Caco-2 (cell line): Measurements from ENCODE around the gene SSBP2. TPM values are rescaled to one million over a fixed set of nuclear protein-coding genes. Genes with fewer than 3 reads are reported as not detected.
"Not testable (repeated sequence)": the region's sequence is repeated elsewhere in the genome, so short reads cannot be mapped to it uniquely, and the experiment has no call there.

Experiments used
- BruUV-seq: library from RNA; stranded (reverse); fragments of 400-500 nt; replicated peaks from 2 replicates; lab custom pipeline; 2021; lab: Mats Ljungman, UMichigan
- CTCF ChIA-PET: fragments of 300-600 bp; sonication (Branson Sonifier 250); formaldehyde crosslinking; loops from one replicate; lab custom pipeline; 2022; ENCODE audit warnings: antibody characterized with exemption; lab: Charles Lee
- POLR2A ChIA-PET: fragments of 300-600 bp; sonication (Branson Sonifier 250); formaldehyde crosslinking; loops from one replicate; lab custom pipeline; 2022; ENCODE audit warnings: antibody characterized with exemption; lab: Charles Lee
- DNase-seq, 2 experiments: peaks; one replicate each; pipeline versions ENCODE4 v3.0.0 to v3.0.0-alpha.2; 2020 to 2022
- H3K27me3 ChIP-seq: replicated peaks from 2 replicates; pipeline ENCODE4 v1.6.0; 2011; ENCODE audit warnings: low read length; ENCODE audit not compliant: control insufficient read depth, insufficient read depth
- H3K36me3 ChIP-seq: 2 replicates; pipeline ENCODE4 v1.5.1; 2011; ENCODE audit warnings: low read length; ENCODE audit not compliant: control insufficient read depth, insufficient read depth
- H3K4me1 ChIP-seq: fragments of 250-450 bp; sonication (Bioruptor Pico); 2 replicates; pipeline ENCODE4 v1.5.1; 2020; ENCODE audit warnings: mild to moderate bottlenecking
- H3K4me3 ChIP-seq: 2 replicates; pipeline ENCODE4 v1.5.1; 2011; ENCODE audit warnings: low read depth, mild to moderate bottlenecking, control low read depth, low read length
- H3K9me3 ChIP-seq: fragments of 250-450 bp; sonication (Bioruptor Pico); 2 replicates; pipeline ENCODE4 v1.5.1; 2020; ENCODE audit warnings: mild to moderate bottlenecking, moderate library complexity
- H3K27ac Mint-ChIP-seq: one replicate; pipeline ENCODE4 v1.8.0; 2022; ENCODE audit warnings: mixed read lengths; ENCODE audit not compliant: unreplicated experiment
- H3K27me3 Mint-ChIP-seq: one replicate; pipeline ENCODE4 v1.8.0; 2022; ENCODE audit warnings: mixed read lengths; ENCODE audit not compliant: insufficient read depth, unreplicated experiment
- H3K36me3 Mint-ChIP-seq: one replicate; pipeline ENCODE4 v1.8.0; 2022; ENCODE audit warnings: mild to moderate bottlenecking, mixed read lengths; ENCODE audit not compliant: insufficient read depth, unreplicated experiment
- H3K4me1 Mint-ChIP-seq: one replicate; pipeline ENCODE4 v1.8.0; 2022; ENCODE audit warnings: low read depth, mixed read lengths; ENCODE audit not compliant: unreplicated experiment
- H3K4me3 Mint-ChIP-seq: one replicate; pipeline ENCODE4 v1.8.0; 2022; ENCODE audit warnings: mild to moderate bottlenecking, moderate library complexity, mixed read lengths; ENCODE audit not compliant: unreplicated experiment
- H3K9me3 Mint-ChIP-seq: one replicate; pipeline ENCODE4 v1.8.0; 2022; ENCODE audit warnings: mixed read lengths; ENCODE audit not compliant: unreplicated experiment
- intact Hi-C: fragments of 100-400 bp; cut with micrococcal nuclease; formaldehyde crosslinking; loops from one replicate; pipeline ENCODE4 v1.10.0; 2022; ENCODE audit not compliant: unreplicated experiment
- total RNA-seq: library from RNA; stranded (reverse); gene quantifications from 2 replicates; pipeline ENCODE4 v1.2.3, GENCODE V29; 2022
- TF ChIP-seq, protein P1 (sequence below), 2 experiments: fragments of 200-600 bp in 1 of 2; IDR thresholded peaks; 1 replicate in 1 of 2; 2 replicates in 1 of 2; pipeline versions ENCODE4 v1.5.1 to v1.8.0; 2011 to 2022; ENCODE audit warnings: antibody characterized with exemption in 1 of 2, control low read depth in 1 of 2, inconsistent platforms in 1 of 2, low read depth in 1 of 2, low read length in 1 of 2, mild to moderate bottlenecking in 1 of 2, moderate library complexity in 1 of 2; ENCODE audit not compliant: insufficient read depth in 1 of 2, severe bottlenecking in 1 of 2, unreplicated experiment in 1 of 2

Gene SSBP2
- total RNA-seq, 1 experiment from 2014 or later = 2.5 TPM

DNA sequence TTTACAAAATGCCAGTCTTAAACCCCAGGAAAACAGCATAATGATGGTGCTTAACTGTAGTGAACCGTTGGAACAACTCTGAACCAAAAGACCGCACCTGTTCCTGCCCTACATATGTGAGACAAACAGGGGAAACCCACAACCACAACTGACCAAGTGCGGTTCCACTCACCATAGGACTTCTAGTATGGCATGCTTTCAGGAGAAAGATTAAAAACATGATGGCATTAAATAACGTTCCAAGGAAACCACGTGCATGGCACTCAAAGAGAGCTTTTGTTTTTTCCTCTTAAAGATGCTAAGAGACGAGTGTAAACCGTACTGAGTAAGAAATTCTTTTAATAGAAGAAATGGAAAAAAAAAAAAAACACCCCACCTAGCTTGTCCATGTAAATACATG, 119.8 kb downstream of the SSBP2 start:
- no peak overlapping the region for H3K4me3 ChIP-seq
- Mint-ChIP-seq H3K9me3 (no peaks in the 10 kb centered on the region), H3K27ac (no peak overlapping the region), H3K27me3 (no peaks in the 10 kb centered on the region), H3K4me3 (no peak overlapping the region), H3K36me3 (no peaks in the 10 kb centered on the region), H3K4me1 (peaks cover 7% of the 10 kb centered on the region)
- CTCF ChIA-PET = no interaction called here
- no peak for DNase-seq
- H3K36me3 ChIP-seq = no peaks in the 10 kb centered on the region
- no TSS peak for BruUV-seq
- H3K4me1 ChIP-seq = peaks cover 9% of the 10 kb centered on the region; the same call in 1 of the 2 replicates
- no peaks in the 10 kb centered on the region for H3K27me3 ChIP-seq
- no peaks in the 10 kb centered on the region for H3K9me3 ChIP-seq
- POLR2A ChIA-PET = no interaction called here
- intact Hi-C loops = no loop called here
- TF ChIP-seq, protein P1, sequence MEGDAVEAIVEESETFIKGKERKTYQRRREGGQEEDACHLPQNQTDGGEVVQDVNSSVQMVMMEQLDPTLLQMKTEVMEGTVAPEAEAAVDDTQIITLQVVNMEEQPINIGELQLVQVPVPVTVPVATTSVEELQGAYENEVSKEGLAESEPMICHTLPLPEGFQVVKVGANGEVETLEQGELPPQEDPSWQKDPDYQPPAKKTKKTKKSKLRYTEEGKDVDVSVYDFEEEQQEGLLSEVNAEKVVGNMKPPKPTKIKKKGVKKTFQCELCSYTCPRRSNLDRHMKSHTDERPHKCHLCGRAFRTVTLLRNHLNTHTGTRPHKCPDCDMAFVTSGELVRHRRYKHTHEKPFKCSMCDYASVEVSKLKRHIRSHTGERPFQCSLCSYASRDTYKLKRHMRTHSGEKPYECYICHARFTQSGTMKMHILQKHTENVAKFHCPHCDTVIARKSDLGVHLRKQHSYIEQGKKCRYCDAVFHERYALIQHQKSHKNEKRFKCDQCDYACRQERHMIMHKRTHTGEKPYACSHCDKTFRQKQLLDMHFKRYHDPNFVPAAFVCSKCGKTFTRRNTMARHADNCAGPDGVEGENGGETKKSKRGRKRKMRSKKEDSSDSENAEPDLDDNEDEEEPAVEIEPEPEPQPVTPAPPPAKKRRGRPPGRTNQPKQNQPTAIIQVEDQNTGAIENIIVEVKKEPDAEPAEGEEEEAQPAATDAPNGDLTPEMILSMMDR (IDR thresholded peaks at IDR 0.05; ENCODE audit: insufficient read depth in 1 of 2, low read depth in 1 of 2, low read length in 1 of 2, severe bottlenecking in 1 of 2, unreplicated experiment in 1 of 2) = no peak

DNA sequence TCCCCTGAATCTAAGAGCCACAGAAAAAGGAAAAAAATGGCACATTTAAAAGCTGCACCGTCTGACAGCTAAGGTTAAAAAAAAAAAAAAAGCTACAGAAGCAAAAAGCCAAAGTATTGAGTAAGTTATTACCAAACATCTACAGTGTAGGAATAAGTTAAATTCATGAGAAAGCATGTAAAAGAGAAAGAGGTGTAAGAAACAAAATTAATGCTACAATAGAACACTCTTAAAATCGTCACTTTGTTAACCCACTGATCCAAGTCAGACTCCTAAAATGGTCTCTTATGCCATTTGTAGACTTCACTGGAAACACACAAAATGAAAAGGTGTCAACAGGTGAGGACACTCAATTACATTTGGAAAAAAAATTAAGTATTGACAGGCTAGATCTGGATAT, 120.2 kb downstream of the SSBP2 start:
- Mint-ChIP-seq H3K4me1 (peaks cover 7% of the 10 kb centered on the region), H3K4me3 (no peak overlapping the region), H3K27me3 (no peaks in the 10 kb centered on the region), H3K9me3 (no peaks in the 10 kb centered on the region), H3K27ac (no peak overlapping the region), H3K36me3 (no peaks in the 10 kb centered on the region)
- peaks cover 9% of the 10 kb centered on the region; the same call in 1 of the 2 replicates for H3K4me1 ChIP-seq
- no peaks in the 10 kb centered on the region for H3K36me3 ChIP-seq
- no TSS peak for BruUV-seq
- no peak overlapping the region for H3K4me3 ChIP-seq
- no peak for DNase-seq
- no peaks in the 10 kb centered on the region for H3K9me3 ChIP-seq
- ChIA-PET CTCF (no interaction called here), POLR2A (no interaction called here)
- H3K27me3 ChIP-seq = no peaks in the 10 kb centered on the region
- intact Hi-C loops = no loop called here
- TF ChIP-seq, protein P1 (IDR thresholded peaks at IDR 0.05; ENCODE audit: insufficient read depth in 1 of 2, low read depth in 1 of 2, low read length in 1 of 2, severe bottlenecking in 1 of 2, unreplicated experiment in 1 of 2) = no peak

DNA sequence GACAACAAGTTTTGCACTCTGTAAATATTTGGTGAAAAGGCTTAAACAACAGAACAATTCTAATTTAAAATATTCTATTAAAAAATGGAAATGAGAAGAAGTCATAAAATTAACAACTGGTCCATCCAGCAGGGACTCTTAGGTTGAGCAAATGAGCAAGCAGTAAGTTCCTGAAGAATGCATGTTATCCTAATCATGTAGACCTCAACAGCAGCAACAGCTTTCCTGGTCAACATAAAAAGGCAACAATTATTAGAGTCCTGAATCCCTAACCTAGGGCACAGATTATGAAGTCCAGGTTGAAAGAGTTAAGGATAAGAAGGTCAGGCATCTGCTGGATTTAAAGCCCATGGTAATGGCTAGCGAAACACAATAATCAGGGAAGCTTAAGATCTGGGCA, 120.9 kb downstream of the SSBP2 start:
- TF ChIP-seq, protein P1 (IDR thresholded peaks at IDR 0.05; ENCODE audit: insufficient read depth in 1 of 2, low read depth in 1 of 2, low read length in 1 of 2, severe bottlenecking in 1 of 2, unreplicated experiment in 1 of 2) = no peak
- BruUV-seq = no TSS peak
- Histone ChIP-seq H3K4me3 (no peak overlapping the region), H3K4me1 (peaks cover 9% of the 10 kb centered on the region; the same call in 1 of the 2 replicates), H3K27me3 (no peaks in the 10 kb centered on the region), H3K36me3 (no peaks in the 10 kb centered on the region), H3K9me3 (no peaks in the 10 kb centered on the region)
- H3K9me3 Mint-ChIP-seq = no peaks in the 10 kb centered on the region
- intact Hi-C loops = no loop called here
- ChIA-PET CTCF (no interaction called here), POLR2A (no interaction called here)
- H3K4me1 Mint-ChIP-seq = peaks cover 7% of the 10 kb centered on the region
- DNase-seq = no peak
- H3K36me3 Mint-ChIP-seq = no peaks in the 10 kb centered on the region
- no peaks in the 10 kb centered on the region for H3K27me3 Mint-ChIP-seq
- H3K4me3 Mint-ChIP-seq = no peak overlapping the region
- H3K27ac Mint-ChIP-seq = no peak overlapping the region

DNA sequence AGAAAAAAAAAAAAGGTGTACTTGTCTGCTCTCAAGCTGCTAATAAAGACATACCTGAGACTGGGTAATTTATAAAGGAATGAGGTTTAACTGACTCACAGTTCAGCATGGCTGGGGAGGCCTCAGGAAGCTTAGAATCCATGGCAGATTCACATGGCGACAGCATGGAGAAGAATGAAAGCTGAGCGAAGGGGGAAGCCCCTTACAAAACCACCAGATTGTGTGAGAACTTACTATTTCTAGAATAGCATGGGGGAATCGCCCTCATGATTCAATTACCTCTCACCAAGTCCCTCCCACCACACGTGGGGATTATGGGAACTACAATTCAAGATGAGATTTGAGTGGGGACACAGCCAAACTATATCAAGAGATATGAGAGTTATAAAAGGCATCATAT, 122.8 kb downstream of the SSBP2 start:
- H3K36me3 ChIP-seq, H3K27me3 Mint-ChIP-seq, H3K27me3 ChIP-seq, H3K4me3 Mint-ChIP-seq, H3K4me1 Mint-ChIP-seq, DNase-seq, H3K36me3 Mint-ChIP-seq, H3K4me3 ChIP-seq, CTCF ChIA-PET, H3K9me3 ChIP-seq, intact Hi-C loops, BruUV-seq, H3K27ac Mint-ChIP-seq, H3K9me3 Mint-ChIP-seq, H3K4me1 ChIP-seq, POLR2A ChIA-PET: not testable (repeated sequence)
